ENCODE data around the gene PLEKHA5.
A peak's percentile ranks its signal among the peaks of the same experiment; 100 is the strongest.
"Not testable (repeated sequence)": the region's sequence is repeated elsewhere in the genome, so short reads cannot be mapped to it uniquely, and the experiment has no call there.

The PLEKHA5 gene

DNA sequence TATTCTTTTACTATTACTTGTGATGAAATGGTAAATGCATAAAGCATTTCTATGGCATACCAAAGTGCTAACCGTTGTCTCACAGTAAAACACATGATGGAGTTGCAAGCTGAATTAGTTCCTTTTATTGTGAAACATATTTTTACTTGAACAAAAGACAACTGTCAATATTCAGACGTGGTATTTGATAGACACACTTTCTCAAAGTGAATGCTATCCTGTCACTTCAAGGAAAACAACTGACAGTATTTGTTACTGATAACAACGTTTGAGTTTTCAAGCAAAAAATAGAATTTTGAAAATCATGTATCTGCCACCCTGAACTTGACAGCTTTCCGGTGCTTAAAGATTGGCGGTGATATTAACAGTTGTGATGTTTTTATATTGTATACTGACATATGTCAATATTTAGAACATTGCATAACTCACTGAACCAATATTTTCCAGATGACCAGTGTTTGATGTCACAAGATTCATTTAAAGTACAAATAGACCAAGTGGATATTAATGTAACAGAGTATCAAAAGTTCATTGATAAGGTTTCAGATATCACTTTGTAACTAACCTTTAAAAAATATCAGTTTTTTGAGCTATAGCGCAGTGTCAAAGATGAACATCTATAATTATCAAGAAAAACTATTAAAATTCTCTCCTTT is 156.4 kb downstream of the PLEKHA5 start:
- DNase-seq: no peak

DNA sequence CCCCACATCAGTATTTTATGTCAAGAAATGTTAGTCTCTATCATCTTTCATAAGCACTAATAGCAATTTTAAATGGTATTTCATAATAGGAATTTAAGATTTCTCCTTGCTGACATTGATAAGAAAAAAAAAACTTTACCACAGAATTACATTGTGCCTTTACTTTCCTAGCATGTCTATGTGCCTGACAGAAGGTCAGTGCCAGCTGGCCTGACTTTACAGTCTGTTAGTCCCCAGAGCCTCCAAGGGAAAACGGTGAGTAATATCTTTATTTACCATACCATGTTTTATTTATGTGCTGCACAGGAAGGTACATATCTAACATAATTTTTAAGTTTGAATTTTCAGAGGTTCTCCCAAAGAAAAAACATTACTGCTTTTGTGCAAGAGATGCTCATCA is 157.8 kb downstream of the PLEKHA5 start:
- no peak for DNase-seq

DNA sequence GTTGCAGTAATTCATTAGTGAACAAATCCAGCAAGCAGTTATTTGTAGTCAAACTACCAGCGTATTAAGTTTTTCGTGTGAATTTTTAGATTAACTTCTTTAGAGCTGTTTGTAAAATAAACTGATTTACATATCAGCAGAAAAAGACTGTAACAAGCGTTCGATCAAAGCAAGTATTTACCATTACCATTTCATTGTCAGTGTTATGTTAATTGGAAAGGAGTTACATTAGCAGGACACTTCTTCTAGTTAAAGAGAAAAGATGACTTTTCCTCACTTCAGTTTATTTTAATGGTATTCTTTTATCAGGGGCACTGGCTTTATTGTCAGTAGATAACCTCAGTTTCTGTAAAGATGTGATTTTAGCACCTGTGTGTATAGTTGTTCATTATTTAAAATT is 158.6 kb downstream of the PLEKHA5 start:
- no peak for DNase-seq

DNA sequence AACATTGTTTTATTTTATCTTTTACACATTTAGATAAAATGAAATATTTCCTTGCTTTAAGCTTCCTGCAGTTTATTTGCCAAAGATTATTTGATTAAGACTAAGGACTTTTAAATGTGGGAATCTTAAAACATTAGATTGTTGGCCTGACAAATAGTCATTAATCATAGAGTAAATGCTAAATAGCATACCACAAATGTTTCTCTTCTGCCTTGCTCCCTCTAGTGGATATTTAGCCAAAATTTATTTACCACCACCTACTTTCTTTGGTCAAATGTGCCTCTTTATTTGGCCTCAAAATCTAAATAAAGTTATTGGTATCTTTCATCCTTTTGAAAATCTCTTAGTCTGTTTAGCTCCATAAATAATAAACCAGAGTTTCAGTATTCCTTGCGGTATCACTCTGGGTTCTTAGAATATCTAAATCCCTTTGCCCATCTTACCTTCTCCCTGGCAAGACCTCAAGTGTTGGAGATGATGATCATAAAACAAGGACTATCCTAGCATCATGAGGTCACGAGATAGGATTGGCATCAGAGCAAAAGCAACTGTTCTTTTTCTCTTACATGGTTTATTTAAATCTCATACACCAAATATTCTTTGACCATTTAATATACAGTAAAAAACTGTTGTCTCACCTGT is 159.2 kb downstream of the PLEKHA5 start:
- DNase-seq: peak; percentile 24

DNA sequence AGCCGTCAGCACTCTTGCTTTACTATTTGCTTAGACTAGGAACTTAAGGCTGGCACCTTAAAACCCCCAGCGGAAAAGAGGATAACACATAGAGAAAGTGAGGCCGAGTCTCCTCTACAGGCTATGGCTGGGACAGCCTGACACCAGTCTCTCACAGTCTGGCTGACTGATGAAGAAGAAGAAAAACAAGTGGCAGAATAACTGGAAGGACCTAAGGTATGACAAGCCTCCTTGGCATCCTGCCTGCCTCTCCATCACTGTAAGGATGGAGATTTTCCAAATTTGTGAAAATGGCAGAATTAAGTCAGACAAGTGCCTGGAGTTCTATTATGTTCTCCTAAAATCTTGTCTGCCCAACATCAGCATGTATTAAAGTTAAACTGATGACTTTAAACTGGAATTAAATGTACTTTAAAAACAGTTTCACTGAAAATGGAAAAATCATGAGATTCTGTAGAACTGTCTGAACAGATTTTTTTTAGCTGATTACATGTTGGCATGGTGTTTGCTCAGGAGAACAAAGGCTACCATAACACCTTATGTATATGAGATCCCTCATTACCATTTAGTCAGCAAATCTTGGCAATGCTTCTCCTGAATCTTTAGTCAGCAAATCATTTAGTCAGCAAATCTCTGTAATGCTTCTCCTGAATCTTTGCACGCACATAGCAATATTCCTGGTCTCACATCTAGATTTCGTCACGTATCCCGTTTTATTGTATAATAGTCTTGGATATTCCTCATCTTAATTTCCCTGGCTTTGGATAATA is 169.5 kb downstream of the PLEKHA5 start:
- no peak for DNase-seq

DNA sequence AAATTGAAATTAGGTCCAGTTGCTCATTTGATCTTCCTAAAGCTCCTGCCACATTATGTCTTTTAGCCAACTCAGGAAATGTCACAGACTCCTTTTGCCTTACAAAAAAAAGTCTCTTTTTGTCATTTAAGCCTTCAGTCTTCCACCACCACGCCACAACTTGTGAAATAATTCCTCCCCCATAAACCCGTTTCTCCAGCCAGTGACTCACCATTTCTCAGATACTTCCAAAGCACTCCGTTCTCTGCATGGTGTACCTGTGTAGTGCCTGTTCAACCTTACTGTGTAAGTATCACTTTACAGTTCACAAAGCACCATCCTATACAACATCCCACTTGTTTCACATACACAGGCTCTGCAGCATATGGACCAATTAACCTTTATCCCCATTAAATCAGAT is 170.2 kb downstream of the PLEKHA5 start:
- no peak for DNase-seq

DNA sequence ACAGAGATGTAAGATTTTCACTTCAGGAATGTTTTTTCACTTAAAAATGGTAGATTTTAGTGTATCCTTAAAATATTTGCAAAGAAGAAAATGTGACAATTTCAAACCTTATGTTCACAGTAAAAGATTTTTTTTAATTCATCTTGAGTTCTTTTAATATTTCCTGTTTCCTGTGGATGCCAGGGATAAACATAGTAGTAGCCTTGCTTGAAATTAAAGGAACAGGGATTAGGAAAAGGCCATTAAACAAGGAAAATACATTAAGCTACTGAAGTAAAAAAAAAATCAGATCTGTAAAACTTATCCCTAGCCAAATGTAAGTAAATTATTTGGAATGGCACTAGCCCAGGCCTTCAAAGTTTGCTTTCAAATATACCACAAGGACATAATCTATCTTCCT is 171.7 kb downstream of the PLEKHA5 start:
- no peak for DNase-seq

DNA sequence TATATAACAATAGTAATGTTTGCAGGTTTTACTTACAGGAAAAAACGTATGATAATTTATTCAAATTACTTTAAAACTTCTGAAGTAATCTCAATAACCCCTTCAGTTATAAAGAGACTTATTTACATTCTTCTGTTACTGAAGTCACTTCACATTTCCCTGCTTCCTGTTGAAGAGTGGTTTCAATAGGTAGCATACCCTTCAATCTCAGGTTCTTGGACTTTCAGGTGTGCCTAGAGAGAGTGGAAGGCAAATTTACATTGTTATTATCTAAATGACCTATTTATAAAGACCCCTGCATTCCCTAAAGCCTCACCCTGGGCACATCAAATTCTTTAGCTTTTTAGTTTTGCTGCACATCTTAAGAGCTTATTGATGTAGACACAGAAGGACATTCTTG is 172.2 kb downstream of the PLEKHA5 start:
- DNase-seq: no peak

DNA sequence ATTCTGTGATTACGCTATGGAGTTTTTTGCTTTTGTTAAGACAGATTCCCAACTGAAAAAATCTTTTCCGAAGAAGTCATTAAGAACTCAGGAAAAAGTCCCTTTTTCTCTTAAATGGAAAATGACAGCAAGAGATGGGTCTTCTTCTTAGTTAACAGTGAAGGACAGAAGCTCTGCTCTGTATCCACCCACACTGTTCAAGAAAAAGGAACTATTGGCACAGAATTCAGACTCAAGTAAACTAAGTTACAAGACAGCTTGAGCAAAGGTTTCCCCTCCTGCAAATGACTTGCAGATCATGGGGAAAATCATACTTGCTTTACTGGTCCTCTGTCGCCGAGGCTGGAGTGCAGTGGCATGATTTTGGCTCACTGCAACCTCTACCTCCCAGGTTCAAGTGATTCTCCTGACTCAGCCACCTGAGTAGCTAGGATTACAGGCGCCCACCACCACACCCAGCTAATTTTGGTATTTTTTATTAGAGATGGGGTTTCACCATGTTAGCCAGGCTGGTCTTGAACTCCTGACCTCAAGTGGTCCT is 172.6 kb downstream of the PLEKHA5 start:
- no peak for DNase-seq

DNA sequence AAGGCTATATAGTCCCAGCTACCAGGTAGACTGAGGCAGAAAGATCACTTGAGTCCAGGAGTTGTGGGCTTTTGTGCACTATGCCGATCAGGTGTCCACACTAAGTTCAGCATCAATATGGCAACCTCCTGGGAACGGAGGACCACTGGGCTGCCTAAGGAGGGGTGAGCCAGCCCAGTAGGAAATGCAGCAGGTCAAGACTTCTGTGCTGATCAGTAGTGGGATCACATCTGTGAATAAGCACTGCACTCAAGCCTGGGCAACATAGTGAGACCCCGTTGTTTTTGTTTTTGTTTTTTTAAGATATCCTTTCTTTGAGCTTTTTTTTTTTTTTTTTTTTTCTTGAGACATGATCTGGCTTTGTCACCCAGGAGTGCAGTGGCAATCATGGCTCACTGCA is 174.0 kb downstream of the PLEKHA5 start:
- DNase-seq: no peak

DNA sequence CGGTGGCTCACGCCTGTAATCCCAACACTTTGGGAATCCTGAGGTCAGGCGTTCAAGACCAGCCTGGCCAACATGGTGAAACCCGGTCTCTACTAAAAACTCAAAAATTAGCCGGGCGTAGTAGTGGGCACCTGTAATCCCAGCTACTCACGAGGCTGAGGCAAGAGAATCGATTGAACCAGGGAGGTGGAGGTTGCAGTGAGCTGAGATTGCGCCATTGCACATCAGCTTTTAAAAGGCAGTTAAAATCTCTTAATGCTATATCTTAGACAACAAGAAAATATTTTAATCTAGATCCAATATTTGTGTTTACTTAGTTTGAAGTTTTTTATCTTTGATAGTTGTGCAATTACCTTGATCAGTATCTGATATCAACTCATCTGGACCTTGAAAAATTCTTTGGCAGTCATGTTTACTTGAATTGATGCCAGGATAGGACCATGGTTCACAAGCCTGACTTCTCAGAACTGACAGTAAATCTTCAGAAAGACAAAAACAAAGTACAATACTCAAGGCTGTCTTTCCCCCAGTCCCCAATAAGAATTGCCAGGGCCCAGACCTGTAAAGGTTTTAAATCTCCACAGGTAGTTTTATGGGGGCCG is 174.7 kb downstream of the PLEKHA5 start:
- DNase-seq: no peak

DNA sequence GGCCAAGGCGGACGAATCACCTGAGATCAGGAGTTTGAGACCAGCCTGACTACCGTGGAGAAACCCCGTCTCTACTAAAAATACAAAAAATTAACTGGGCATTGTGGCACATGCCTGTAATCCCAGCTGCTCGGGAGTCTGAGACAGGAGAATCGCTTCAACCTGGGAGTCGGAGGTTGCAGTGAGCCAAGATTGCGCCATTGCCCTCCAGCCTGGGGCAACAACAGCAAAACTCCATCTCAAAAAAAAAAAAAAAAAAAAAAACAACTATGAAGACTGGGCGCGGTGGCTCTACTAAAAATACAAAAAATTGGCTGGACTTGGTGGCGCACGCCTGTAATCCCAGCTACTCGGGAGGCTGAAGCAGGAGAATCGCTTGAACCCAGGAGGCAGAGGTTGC is 176.1 kb downstream of the PLEKHA5 start:
- DNase-seq: not testable (repeated sequence)

DNA sequence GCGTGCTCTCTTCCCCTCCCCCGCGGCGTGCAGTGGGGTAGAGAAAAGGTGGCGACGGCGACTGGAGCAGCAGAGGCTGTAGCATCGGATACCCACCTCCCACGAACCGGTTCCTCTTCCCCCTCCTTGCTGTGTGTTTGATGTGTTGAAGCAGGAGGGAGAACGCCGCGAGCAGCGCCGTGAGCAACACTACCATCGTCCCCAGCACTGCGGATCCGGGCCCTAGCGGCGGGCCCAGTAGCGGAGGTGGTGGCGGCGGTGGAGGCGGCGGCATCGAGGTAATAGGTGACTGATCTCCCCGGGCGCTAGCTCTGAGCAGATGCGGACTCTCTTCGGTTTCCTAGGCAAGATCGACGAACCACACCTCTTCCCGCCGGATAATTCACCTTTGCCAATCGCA is 176.8 kb downstream of the PLEKHA5 start:
- no peak for DNase-seq

DNA sequence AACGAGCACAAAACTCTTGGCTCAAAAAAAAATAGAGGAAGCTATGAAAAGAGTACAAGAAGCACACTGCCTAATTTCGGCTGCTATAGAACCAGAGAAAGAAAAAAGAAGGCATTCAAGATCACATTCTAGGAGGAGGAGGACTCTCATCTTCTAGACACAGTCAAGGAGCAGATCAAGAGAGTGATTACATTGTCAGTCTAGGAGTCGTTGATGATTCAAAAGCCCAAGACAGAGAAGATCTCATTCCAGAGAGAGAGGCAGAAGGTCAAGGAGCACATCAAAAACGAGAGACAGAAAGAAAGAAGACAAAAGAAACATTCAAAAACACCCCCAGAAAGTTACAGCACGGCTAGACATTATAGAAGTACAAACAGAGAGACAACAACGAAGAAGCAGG is 177.9 kb downstream of the PLEKHA5 start:
- DNase-seq: no peak

DNA sequence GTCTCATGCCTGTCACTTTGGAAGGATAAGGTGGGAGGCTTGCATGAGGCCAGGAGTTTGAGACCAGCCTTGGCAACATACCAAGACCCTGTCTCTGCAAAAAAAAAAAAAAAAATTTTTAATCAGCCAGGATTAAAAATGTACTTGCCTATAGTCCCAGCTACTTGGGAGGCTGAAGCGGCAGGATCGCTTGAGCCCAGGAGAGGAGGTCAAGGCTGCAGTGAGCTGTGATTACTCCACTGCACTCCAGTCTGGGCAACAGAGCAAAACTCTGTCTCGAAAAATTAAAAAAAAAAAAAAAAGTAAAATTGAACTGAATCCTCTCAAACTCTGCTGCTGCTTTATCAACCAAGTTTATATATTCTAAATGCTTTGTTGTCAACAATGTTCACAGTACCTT is 181.6 kb downstream of the PLEKHA5 start:
- DNase-seq: no peak

DNA sequence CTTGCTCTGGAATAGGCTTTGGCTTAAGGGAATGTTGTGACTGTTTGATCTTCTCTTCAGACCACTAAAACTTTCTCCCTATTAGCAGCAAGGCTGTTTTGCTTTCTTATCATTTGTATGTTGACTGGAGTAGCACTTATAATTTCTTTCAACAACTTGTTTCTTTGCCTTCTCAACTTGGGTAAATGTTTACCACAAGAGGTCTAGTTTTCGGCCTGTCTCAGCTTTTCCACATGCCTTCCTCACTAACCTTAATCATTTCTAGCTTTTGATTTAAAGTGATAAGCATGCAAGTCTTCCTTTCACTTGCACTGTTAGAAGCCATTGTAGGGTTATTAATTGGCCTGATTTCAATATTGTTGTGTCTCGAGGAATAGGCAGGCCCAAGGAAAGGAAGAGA is 183.1 kb downstream of the PLEKHA5 start:
- no peak for DNase-seq

DNA sequence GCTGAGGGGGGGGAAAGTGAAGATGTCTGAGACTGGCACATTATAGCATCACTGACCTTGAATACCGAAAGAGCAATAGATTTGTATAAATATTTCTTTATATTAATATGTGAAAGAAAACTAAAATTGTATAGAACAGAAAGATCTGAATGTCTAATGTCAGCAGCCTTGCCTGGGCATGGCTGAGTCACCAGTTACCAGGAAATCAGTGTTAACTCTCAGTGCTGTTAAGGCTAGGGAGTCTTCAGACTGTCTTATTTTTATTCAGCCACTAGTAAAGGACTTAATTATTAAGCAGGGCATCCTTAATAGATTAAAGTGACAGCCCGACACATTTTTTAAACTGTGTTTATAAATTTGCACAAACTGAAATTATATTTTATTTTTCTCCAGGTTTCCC is 186.9 kb downstream of the PLEKHA5 start:
- DNase-seq: no peak

DNA sequence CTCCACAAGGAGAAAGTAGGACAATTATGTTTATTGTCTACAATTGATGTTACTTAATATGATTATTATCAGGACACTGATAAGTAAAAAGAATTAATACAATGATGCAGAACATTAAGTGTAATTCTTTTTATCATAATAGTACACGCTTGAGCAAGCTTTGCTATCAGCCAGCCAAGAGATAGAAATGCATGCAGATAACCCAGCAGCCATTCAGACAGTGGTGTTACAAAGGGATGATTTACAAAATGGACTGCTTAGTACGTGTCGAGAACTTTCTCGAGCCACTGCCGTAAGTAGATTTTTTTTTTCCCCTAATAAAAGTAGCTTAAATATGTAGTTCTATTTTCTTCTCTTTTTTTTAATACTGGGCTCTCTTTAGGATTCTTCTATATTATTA is 192.8 kb downstream of the PLEKHA5 start:
- DNase-seq: no peak

DNA sequence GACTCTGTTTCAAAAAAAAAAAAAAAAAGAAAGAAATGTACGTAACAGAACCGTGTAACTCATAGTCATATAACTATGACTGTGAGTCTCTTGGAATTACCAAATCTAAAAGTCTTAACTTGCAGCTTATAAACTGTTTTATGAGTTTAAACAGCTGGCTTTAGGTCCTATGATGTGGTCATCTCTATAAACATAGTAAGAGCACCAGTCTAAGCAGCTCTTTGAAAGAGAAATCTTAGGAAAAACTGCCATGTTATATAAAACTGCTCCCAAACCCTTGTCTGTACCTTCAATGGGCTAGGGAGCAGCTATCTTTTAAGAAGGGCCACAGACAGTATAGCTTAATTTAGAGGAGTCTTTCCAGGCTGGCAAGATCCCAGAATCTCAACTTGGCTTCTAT is 194.3 kb downstream of the PLEKHA5 start:
- no peak for DNase-seq

DNA sequence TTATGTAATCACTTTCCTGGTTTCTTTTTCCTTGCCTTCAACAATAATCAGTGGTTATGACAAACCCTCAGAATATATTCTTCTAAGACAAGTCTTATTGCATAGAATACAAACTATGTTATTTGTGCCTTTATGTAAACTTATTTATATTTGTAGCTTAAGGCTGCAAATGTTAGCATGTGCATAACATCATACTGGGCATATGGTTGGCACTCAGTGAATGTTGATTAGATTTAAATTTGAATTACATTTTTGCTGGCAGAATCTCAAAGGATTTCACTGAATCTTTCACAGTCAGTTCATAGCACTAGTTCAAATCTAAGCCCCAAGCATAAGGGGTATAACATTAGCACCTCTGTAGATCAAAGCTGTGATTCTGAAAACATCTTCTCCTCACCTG is 196.6 kb downstream of the PLEKHA5 start:
- no peak for DNase-seq

DNA sequence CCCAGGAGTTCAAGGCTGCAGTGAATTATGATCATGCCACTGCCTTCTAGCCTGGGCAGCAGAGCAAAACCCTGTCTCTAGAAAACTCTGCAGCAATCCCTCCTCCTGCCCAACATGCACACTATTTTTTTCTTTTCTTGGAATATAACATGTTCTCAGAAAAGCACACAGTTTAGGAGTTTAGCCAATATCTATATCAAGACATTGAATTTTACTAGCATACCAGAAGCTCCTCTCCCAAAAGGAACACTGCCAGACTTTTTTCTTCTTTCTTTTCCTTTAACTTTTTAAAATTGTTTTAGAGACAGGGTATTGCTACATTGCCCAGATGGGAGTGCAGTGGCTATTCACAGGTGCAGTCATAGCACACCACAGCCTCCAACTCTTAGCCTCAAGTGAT is 202.7 kb downstream of the PLEKHA5 start:
- DNase-seq: no peak

DNA sequence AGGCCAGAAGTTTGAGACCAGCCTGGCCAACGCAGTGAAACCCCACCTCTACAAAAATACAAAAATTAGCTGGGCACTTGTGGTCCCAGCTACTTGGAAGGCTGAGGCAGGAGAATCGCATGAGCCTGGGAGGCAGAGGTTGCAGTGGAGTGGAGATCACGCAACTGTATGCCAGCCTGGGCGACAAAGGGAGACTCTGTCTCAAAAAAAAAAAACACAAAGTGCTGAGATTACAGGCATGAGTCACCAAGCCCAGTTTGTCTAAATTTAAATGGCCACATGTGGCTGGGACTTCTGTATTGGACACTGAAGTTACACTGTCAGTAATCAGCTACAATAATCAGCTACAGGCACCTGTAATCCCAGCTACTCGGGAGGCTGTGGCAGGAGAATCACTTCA is 208.9 kb downstream of the PLEKHA5 start:
- DNase-seq: no peak

DNA sequence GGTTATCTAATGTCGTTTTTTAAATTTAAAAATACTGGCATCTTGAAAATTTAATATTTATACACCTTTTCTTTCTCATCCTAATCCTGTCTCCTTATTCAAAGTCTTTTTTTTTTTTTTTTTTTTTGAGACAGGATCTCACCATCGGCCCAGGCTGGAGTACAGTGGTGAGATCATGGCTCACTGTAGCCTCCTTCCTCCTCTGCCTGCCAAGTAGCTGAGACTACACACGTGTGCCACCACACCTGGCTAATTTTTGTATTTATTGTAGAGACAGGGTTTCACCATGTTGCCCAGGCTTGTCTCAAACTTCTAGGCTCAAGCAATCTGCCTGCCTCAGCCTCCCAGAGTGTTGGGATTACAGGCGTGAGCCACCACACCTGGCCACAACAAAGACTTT is 221.3 kb downstream of the PLEKHA5 start:
- DNase-seq: not testable (repeated sequence)

DNA sequence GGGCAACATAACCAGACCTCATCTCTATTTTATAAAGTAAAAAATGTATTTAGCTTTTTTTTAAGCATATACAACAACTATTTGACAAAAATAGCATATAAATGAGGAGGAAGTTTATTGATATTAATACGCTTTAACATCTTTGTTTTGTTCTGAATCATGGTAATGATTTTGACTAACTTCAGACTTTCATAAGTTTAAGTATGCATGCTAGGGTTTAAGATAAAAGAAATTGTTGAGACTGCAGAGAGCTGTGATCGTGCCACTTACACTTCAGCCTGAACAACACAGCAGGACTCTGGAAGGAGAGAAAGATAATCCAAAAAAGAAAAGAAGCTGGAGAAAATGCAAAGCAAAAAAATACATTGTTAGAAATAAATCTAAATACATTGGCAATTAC is 221.8 kb downstream of the PLEKHA5 start:
- no peak for DNase-seq
